ENCODE data around the gene PSD.

Gene PSD

DNA sequence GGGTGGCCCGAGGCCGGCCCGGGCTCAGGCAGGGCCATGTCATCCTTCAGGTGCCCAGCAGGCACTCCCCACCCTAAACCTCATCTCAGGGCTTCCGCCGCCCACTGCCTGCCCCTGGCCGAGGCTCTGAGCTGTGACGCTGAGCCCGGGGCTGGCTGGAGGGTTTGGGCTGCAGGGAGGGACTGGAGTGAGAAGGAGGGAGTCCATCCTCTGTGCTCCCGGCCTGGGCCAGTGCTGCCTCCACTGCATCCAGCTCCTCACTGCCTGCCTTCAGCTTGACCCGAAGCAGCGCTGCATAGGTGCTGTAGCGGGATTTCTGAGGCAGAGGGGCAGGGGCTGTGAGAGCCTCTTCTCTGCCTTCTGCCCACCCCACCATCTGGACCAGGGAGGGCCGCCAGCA is 15.5 kb downstream of the PSD start:
- ChIA-PET POLR2A (ENCODE audit: low non-redundant PET) (no interaction called here), CTCF (interaction anchor here (0.6 to 8.9 kb wide), 13 partner anchors 9 to 210 kb away, joined by 3 to 79 read pairs (median 5); partner anchors contain the start of genes CUEDC2, FBXL15 and PSD)

DNA sequence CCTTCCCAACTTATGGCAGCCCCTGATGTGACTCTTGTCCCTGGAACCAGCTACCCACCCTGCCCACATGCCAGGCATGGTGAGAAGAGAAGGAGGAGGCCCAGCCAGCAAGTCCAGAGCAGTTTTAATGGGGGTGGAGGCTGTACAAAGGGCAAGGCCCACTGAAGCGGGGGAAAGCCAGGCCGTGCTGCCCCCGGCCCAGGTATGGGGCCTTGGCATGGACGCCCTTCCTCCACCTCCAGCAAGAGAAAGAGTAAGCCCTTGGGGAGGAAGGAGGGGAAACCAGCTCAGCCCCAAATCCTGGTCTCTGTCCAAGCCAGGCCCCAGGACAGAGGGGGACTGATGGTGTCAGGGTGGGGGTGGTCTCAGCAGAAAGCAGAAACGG is 16.1 kb downstream of the PSD start:
- TF ChIP-seq, protein P1, sequence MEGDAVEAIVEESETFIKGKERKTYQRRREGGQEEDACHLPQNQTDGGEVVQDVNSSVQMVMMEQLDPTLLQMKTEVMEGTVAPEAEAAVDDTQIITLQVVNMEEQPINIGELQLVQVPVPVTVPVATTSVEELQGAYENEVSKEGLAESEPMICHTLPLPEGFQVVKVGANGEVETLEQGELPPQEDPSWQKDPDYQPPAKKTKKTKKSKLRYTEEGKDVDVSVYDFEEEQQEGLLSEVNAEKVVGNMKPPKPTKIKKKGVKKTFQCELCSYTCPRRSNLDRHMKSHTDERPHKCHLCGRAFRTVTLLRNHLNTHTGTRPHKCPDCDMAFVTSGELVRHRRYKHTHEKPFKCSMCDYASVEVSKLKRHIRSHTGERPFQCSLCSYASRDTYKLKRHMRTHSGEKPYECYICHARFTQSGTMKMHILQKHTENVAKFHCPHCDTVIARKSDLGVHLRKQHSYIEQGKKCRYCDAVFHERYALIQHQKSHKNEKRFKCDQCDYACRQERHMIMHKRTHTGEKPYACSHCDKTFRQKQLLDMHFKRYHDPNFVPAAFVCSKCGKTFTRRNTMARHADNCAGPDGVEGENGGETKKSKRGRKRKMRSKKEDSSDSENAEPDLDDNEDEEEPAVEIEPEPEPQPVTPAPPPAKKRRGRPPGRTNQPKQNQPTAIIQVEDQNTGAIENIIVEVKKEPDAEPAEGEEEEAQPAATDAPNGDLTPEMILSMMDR (conservative IDR thresholded peaks at IDR 0.05; ENCODE audit: low read depth): no peak
- peak overlapping the region; percentile 85 for H3K27ac ChIP-seq
- DNase-seq (ENCODE audit: low spot score): no peak
- CTCF ChIA-PET: interaction anchor here (0.7 to 8.9 kb wide), 6 partner anchors 9 to 172 kb away, joined by 3 to 79 read pairs (median 5); partner anchors contain the start of gene FBXL15
- POLR2A ChIA-PET (ENCODE audit: low non-redundant PET): no interaction called here

More for the DNA sequence above, 15.5 kb downstream of the PSD start:
- no peak for DNase-seq (ENCODE audit: low spot score)
- TF ChIP-seq, protein P1 (conservative IDR thresholded peaks at IDR 0.05; ENCODE audit: low read depth): no peak
- peak overlapping the region; percentile 85 for H3K27ac ChIP-seq

DNA sequence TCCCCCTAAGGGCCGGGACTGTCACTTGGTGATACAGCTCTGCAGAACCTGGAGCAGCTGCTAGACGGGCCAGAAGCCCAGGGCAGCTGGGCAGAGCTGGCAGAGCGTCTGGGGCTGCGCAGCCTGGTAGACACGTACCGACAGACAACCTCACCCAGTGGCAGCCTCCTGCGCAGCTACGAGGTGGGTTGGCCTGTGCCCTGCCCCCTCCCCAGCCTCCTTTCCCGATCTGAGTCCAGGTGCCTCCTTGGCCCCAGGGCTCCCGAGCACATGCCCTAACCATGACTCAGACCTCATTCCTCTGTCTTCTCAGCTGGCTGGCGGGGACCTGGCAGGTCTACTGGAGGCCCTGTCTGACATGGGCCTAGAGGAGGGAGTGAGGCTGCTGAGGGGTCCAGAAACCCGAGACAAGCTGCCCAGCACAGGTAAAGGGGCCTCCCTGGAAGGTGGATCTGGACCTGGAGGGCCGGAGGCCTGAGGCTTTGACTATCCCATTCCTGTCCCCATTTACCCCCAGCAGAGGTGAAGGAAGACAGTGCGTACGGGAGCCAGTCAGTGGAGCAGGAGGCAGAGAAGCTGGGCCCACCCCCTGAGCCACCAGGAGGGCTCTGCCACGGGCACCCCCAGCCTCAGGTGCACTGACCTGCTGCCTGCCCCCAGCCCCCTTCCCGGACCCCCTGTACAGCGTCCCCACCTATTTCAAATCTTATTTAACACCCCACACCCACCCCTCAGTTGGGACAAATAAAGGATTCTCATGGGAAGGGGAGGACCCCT is 16.7 kb downstream of the PSD start:
- TF ChIP-seq, protein P1 (conservative IDR thresholded peaks at IDR 0.05; ENCODE audit: low read depth): no peak
- ChIA-PET POLR2A (ENCODE audit: low non-redundant PET) (no interaction called here), CTCF (interaction anchor here (0.7 to 8.9 kb wide), 5 partner anchors 8 to 171 kb away, joined by 3 to 79 read pairs (median 5); partner anchors contain the start of gene FBXL15)
- peak; percentile 94 for DNase-seq (ENCODE audit: low spot score)
- peak overlapping the region; percentile 85 for H3K27ac ChIP-seq

DNA sequence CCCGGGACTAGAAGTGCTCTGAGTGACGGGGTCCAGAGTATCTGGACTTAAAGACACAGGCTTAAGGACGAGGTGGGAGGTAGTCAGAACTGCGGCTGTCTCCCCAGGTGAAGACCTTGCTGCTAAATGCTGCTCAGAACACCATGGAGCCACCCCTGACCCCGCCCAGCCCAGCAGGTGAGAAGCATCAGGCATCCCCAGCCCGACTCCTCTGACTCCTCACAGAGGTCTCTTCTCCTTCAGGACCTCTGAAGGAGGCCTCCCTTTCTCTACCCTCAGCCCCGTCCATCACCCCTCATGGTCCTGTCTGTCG is 17.3 kb downstream of the PSD start:
- TF ChIP-seq, protein P1 (conservative IDR thresholded peaks at IDR 0.05; ENCODE audit: low read depth): no peak
- ChIA-PET POLR2A (ENCODE audit: low non-redundant PET) (no interaction called here), CTCF (interaction anchor here (0.6 to 8.9 kb wide), 4 partner anchors 11 to 257 kb away, joined by 3 to 79 read pairs (median 21); partner anchors contain the start of gene FBXL15)
- DNase-seq (ENCODE audit: low spot score): no peak
- H3K27ac ChIP-seq: peak overlapping the region; percentile 85

DNA sequence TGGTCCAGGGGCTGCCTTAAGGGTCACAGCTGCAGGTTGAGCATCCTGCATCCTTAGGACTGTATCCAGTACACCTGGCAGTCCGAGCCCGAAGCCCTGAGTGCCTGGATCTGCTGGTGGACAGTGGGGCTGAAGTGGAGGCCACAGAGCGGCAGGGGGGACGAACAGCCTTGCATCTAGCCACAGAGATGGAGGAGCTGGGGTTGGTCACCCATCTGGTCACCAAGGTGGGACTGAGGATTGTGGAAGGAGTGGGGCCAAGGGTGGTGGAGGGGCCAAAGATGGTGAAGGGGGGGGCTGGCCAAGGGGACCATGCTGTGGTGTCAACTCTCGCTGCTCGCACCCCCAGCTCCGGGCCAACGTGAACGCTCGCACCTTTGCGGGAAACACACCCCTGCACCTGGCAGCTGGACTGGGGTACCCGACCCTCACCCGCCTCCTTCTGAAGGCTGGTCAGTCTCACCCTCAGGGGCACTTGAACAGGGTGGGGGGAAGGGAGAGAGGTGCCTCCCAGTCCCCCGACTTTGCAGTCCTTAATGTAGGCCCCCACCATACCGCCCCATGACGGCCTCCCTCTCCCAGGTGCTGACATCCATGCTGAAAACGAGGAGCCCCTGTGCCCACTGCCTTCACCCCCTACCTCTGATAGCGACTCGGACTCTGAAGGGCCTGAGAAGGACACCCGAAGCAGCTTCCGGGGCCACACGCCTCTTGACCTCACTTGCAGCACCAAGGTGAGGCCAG is 17.8 kb downstream of the PSD start:
- CTCF ChIA-PET: interaction anchor here (0.6 to 8.9 kb wide), 15 partner anchors 10 to 258 kb away, joined by 3 to 108 read pairs (median 6); partner anchors contain the start of genes C10orf95, FBXL15 and PSD
- DNase-seq (ENCODE audit: low spot score): no peak
- TF ChIP-seq, protein P1 (conservative IDR thresholded peaks at IDR 0.05; ENCODE audit: low read depth): no peak
- POLR2A ChIA-PET (ENCODE audit: low non-redundant PET): no interaction called here
- peak overlapping the region; percentile 85 for H3K27ac ChIP-seq

DNA sequence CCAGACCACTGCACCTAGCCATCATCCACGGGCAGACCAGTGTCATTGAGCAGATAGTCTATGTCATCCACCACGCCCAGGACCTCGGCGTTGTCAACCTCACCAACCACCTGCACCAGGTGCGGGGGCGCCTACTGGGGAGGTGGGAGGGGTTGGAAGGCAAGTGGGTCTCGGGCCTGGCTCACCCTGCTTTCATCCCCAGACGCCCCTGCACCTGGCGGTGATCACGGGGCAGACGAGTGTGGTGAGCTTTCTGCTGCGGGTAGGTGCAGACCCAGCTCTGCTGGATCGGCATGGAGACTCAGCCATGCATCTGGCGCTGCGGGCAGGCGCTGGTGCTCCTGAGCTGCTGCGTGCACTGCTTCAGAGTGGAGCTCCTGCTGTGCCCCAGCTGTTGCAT is 18.5 kb downstream of the PSD start:
- POLR2A ChIA-PET (ENCODE audit: low non-redundant PET): no interaction called here

More for the DNA sequence above, 18.5 kb downstream of the PSD start:
- CTCF ChIA-PET: interaction anchor here (0.5 to 8.9 kb wide), 21 partner anchors 10 to 566 kb away, joined by 3 to 108 read pairs (median 4); partner anchors contain the start of genes C10orf95, ELOVL3, FBXL15 and PSD
- DNase-seq (ENCODE audit: low spot score): no peak
- TF ChIP-seq, protein P1 (conservative IDR thresholded peaks at IDR 0.05; ENCODE audit: low read depth): no peak
- H3K27ac ChIP-seq: peak overlapping the region; percentile 85

Data from RWPE1 (cell line).